ENCODE results near the gene TADA2A. TPM values are rescaled to one million over a fixed set of nuclear protein-coding genes. Genes with fewer than 3 reads are reported as not detected.
"Not testable (repeated sequence)": the region's sequence is repeated elsewhere in the genome, so short reads cannot be mapped to it uniquely, and the experiment has no call there.

Gene TADA2A
- total and polyA plus RNA-seq, 8 donors = 5.2 to 11.9 (median 9.4) TPM

- DNase-seq (no peak), FAIRE-seq (no peak), ATAC-seq (no peak)
- Histone ChIP-seq H3K27ac (no peak overlapping the region), H3K4me1 (peaks cover 0 to 7% (median 0%) of the 10 kb centered on the region in 3 donors), H3K9me3 (no peaks in the 10 kb centered on the region), H3K27me3 (no peaks in the 10 kb centered on the region), H3K4me3 (no peak overlapping the region), H3K36me3 (no peaks in the 10 kb centered on the region)
- 80 to 87% methylated on average over 5 of the region's 5 CpGs for WGBS, 2 donors
- intact Hi-C loops (cut with DNase I) = no loop called here
- TF ChIP-seq CTCF (IDR thresholded peaks at IDR 0.05) = no peak
Observed at GRCh38 chr17:37399265-37399803, 7.4 kb upstream of the TADA2A start.

- H3K27me3 ChIP-seq = no peaks in the 10 kb centered on the region
- intact Hi-C loops (cut with DNase I) = loop anchor here in 1 of 3 donors (10.0 kb wide), 1 partner anchor 64 kb away; no protein-coding TSS in a partner anchor
- no peak for TF ChIP-seq CTCF (IDR thresholded peaks at IDR 0.05)
- H3K4me1 ChIP-seq = peaks cover 0 to 10% (median 0%) of the 10 kb centered on the region in 3 donors
- no peak overlapping the region for H3K4me3 ChIP-seq
- no peak for DNase-seq
- no peak overlapping the region for H3K27ac ChIP-seq
- H3K36me3 ChIP-seq = no peaks in the 10 kb centered on the region
- no peak for FAIRE-seq
- H3K9me3 ChIP-seq = no peaks in the 10 kb centered on the region
- ATAC-seq = no peak
Observed at GRCh38 chr17:37400505-37400904, 6.2 kb upstream of the TADA2A start.

- H3K4me3 ChIP-seq = peak overlapping the region in 2 of 4 donors; percentile 59 to 86
- 60 to 62% methylated on average over 14 of the region's 14 CpGs for WGBS, 2 donors
- FAIRE-seq, DNase-seq, H3K36me3 ChIP-seq, ATAC-seq, H3K9me3 ChIP-seq, H3K4me1 ChIP-seq, H3K27ac ChIP-seq, H3K27me3 ChIP-seq: not testable (repeated sequence)
- intact Hi-C loops (cut with DNase I) = loop anchor here in 1 of 3 donors (10.0 kb wide), 1 partner anchor 59 kb away; no protein-coding TSS in a partner anchor
Observed at GRCh38 chr17:37405522-37405921, 1.2 kb upstream of the TADA2A start.

GRCh38 chr17:37405955-37406634 is 591 bp upstream of the TADA2A start:
- FAIRE-seq = no peak

GRCh38 chr17:37408145-37408479 is 1.4 kb downstream of the TADA2A start:
- Histone ChIP-seq H3K4me3 (peak overlapping the region in 1 of 4 donors; percentile 86), H3K36me3 (peaks cover 0 to 12% (median 0%) of the 10 kb centered on the region in 3 donors)
- not testable (repeated sequence) for H3K4me1 ChIP-seq, FAIRE-seq, H3K27me3 ChIP-seq, H3K27ac ChIP-seq, H3K9me3 ChIP-seq, ATAC-seq
- intact Hi-C loops (cut with DNase I) = loop anchor here in 1 of 3 donors (10.0 kb wide), 1 partner anchor 57 kb away; no protein-coding TSS in a partner anchor
- 93 to 97% methylated on average over 13 of the region's 13 CpGs for WGBS, 2 donors
- peak in 1 of 6 donors; percentile 3 for DNase-seq

More at GRCh38 chr17:37405955-37406634, 591 bp upstream of the TADA2A start:
- Histone ChIP-seq H3K36me3 (peaks cover 0 to 2% (median 0%) of the 10 kb centered on the region in 3 donors), H3K4me3 (peak overlapping the region; percentile 56 to 86 (median 68)), H3K27me3 (no peaks in the 10 kb centered on the region), H3K9me3 (no peaks in the 10 kb centered on the region), H3K4me1 (peaks cover 0 to 6% (median 0%) of the 10 kb centered on the region in 3 donors), H3K27ac (peak overlapping the region; percentile 43 to 90 (median 84))
- DNase-seq = no peak
- intact Hi-C loops (cut with DNase I) = loop anchor here in 1 of 3 donors (10.0 kb wide), 1 partner anchor 59 kb away; no protein-coding TSS in a partner anchor
- no peak for TF ChIP-seq CTCF (IDR thresholded peaks at IDR 0.05)
- 1% methylated on average over 21 of the region's 21 CpGs for WGBS, 2 donors
- ATAC-seq = no peak

GRCh38 chr17:37410357-37410756 is 3.7 kb downstream of the TADA2A start:
- Histone ChIP-seq H3K27me3 (no peaks in the 10 kb centered on the region), H3K4me1 (peaks cover 0 to 4% (median 0%) of the 10 kb centered on the region in 3 donors), H3K9me3 (no peaks in the 10 kb centered on the region), H3K36me3 (peaks cover 0 to 22% (median 0%) of the 10 kb centered on the region in 3 donors), H3K4me3 (no peak overlapping the region), H3K27ac (no peak overlapping the region)
- WGBS, 2 donors = 91 to 93% methylated on average over 3 of the region's 3 CpGs
- intact Hi-C loops (cut with DNase I) = no loop called here
- TF ChIP-seq CTCF (IDR thresholded peaks at IDR 0.05) = no peak
- DNase-seq = no peak
- no peak for ATAC-seq
- FAIRE-seq = no peak

Data from pancreas (tissue), 10 donors.